HepG2 (cell line): ENCODE data around the gene LIMK2. TPM values are rescaled to one million over a fixed set of nuclear protein-coding genes. Genes with fewer than 3 reads are reported as not detected.

Source experiments
- ATAC-seq: fragments of 200-7000 bp; cut with Tn5 transposase; 3 replicates; pipeline ENCODE4 v1.9.1; 2020; ENCODE audit warnings: mild to moderate bottlenecking, moderate library complexity
- BruUV-seq: library from RNA; stranded (reverse); fragments of 400-500 nt; replicated peaks from 2 replicates; lab custom pipeline; 2021; lab: Mats Ljungman, UMichigan
- CTCF ChIA-PET: fragments of 300-600 bp; formaldehyde crosslinking; extraction: SDS; loops from one replicate; lab custom pipeline; 2021; ENCODE audit warnings: low total read pairs, inconsistent platforms, low intra/inter-chr PET ratio; lab: Yijun Ruan, JAX
- POLR2A ChIA-PET: fragments of 350-600 bp; sonication (Branson Sonifier 250); formaldehyde crosslinking; loops from one replicate; lab custom pipeline; 2020; ENCODE audit warnings: antibody characterized with exemption, inconsistent platforms; lab: Yijun Ruan, JAX
- DNase-seq: peaks from one replicate; pipeline ENCODE4 v3.0.0-alpha.2; 2015; ENCODE audit warnings: low spot score
- FAIRE-seq: peaks from 3 replicates; lab custom pipeline; 2011; peaks lifted over from hg19 to GRCh38; lab: Jason Lieb, UNC
- H2AFZ ChIP-seq: one replicate; pipeline ENCODE4 v1.6.1; 2011; ENCODE audit warnings: low read length, inconsistent platforms
- H3K27ac ChIP-seq: fragments of 300-600 bp; 3 replicates; pipeline ENCODE4 v1.8.0; 2011; ENCODE audit warnings: mixed run types, mild to moderate bottlenecking, mixed read lengths, low read length, inconsistent platforms; ENCODE audit not compliant: insufficient read depth; ENCODE audit errors: extremely low read length
- H3K27me3 ChIP-seq, 2 experiments: fragments of 200-600 bp in 1 of 2; 2 replicates in 1 of 2; 3 replicates in 1 of 2; pipeline versions ENCODE4 v1.6.0 to v1.8.0; 2011; ENCODE audit warnings: low read length in 2 of 2, mild to moderate bottlenecking in 2 of 2, moderate library complexity in 2 of 2, inconsistent platforms in 1 of 2; ENCODE audit not compliant: insufficient read depth in 2 of 2, control insufficient read depth in 1 of 2
- H3K36me3 ChIP-seq, 2 experiments: fragments of 200-600 bp in 1 of 2; replicated peaks in 1 of 2; 2 replicates in 1 of 2; 3 replicates in 1 of 2; pipeline versions ENCODE4 v1.5.1 to v1.8.0; 2011; ENCODE audit warnings: low read length in 2 of 2, inconsistent platforms in 1 of 2; ENCODE audit not compliant: insufficient read depth in 2 of 2, control insufficient read depth in 1 of 2
- H3K4me1 ChIP-seq: 2 replicates; pipeline ENCODE4 v1.5.1; 2012; ENCODE audit warnings: low read length, inconsistent platforms; ENCODE audit not compliant: insufficient read depth
- H3K4me2 ChIP-seq: 2 replicates; pipeline ENCODE4 v1.6.0; 2011; ENCODE audit warnings: low read depth, low read length, inconsistent platforms
- H3K4me3 ChIP-seq, 3 experiments: fragments of 200-600 bp in 1 of 3; sonication (generic), shearing (Covaris generic) in 1 of 3; replicated peaks in 1 of 3; 2 replicates each; pipeline ENCODE4 v1.5.1; 2011 to 2016; ENCODE audit warnings: low read length in 3 of 3, inconsistent platforms in 2 of 3, low read depth in 2 of 3, mild to moderate bottlenecking in 2 of 3, control low read depth in 1 of 3, mixed read lengths in 1 of 3; ENCODE audit not compliant: insufficient read depth in 1 of 3
- H3K79me2 ChIP-seq: one replicate; pipeline ENCODE4 v1.6.1; 2011; ENCODE audit warnings: low read length, inconsistent platforms; ENCODE audit not compliant: insufficient read depth
- H3K9ac ChIP-seq: 2 replicates; pipeline ENCODE4 v1.6.0; 2011; ENCODE audit warnings: mild to moderate bottlenecking, low read depth, low read length, inconsistent platforms; ENCODE audit not compliant: insufficient read depth
- H3K9me3 ChIP-seq: 2 replicates; pipeline ENCODE4 v1.5.1; 2012; ENCODE audit warnings: mild to moderate bottlenecking, low read length
- H4K20me1 ChIP-seq: 2 replicates; pipeline ENCODE4 v1.6.0; 2011; ENCODE audit warnings: inconsistent platforms, mild to moderate bottlenecking, low read length, moderate library complexity; ENCODE audit not compliant: insufficient read depth
- ETV5 ChIP-seq: IDR thresholded peaks from 2 replicates; pipeline ENCODE4 v1.6.1; 2018; ENCODE audit warnings: missing biosample characterization, missing genetic modification reagents, inconsistent platforms, borderline replicate concordance
- HHEX ChIP-seq: IDR thresholded peaks from 2 replicates; pipeline ENCODE4 v1.6.1; 2016; ENCODE audit warnings: control low read depth
- HNRNPK ChIP-seq: fragments of 200-400 bp; formaldehyde crosslinking; IDR thresholded peaks from 2 replicates; pipeline ENCODE4 v1.6.1; 2018; ENCODE audit warnings: low read length, low read depth, moderate library complexity, mild to moderate bottlenecking; ENCODE audit not compliant: poor library complexity, severe bottlenecking
- KLF13 ChIP-seq: sonication (generic); formaldehyde crosslinking; IDR thresholded peaks from 2 replicates; pipeline ENCODE4 v1.4.0; 2020; ENCODE audit warnings: mild to moderate bottlenecking, missing genetic modification reagents
- POLR2G ChIP-seq: fragments of 200-400 bp; formaldehyde crosslinking; IDR thresholded peaks from 2 replicates; pipeline ENCODE4 v1.6.1; 2018; ENCODE audit warnings: mild to moderate bottlenecking, low read depth, low read length, moderate library complexity
- ZBTB49 ChIP-seq: sonication (generic); formaldehyde crosslinking; IDR thresholded peaks from 2 replicates; pipeline ENCODE4 v1.4.0; 2020; ENCODE audit warnings: missing genetic modification reagents, borderline replicate concordance
- ZNF10 ChIP-seq: sonication (generic); formaldehyde crosslinking; IDR thresholded peaks from 2 replicates; pipeline ENCODE4 v1.4.0; 2020; ENCODE audit warnings: mild to moderate bottlenecking, low read depth, missing genetic modification reagents, borderline replicate concordance
- ZNF101 ChIP-seq: sonication (generic); formaldehyde crosslinking; IDR thresholded peaks from 2 replicates; pipeline ENCODE4 v1.4.0; 2020; ENCODE audit warnings: mild to moderate bottlenecking, low read depth, missing genetic modification reagents, borderline replicate concordance
- ZNF121 ChIP-seq: sonication (generic); formaldehyde crosslinking; IDR thresholded peaks from 2 replicates; pipeline ENCODE4 v1.5.0; 2020; ENCODE audit warnings: mild to moderate bottlenecking, missing genetic modification reagents
- ZNF230 ChIP-seq: sonication (generic); formaldehyde crosslinking; IDR thresholded peaks from 2 replicates; pipeline ENCODE4 v1.4.0; 2020; ENCODE audit warnings: mild to moderate bottlenecking, missing genetic modification reagents
- ZNF562 ChIP-seq: sonication (generic); formaldehyde crosslinking; IDR thresholded peaks from 2 replicates; pipeline ENCODE4 v1.8.0; 2022; ENCODE audit warnings: missing genetic modification reagents, borderline replicate concordance
- ZNF589 ChIP-seq: sonication (generic); formaldehyde crosslinking; conservative IDR thresholded peaks from 2 replicates; pipeline ENCODE4 v1.8.0; 2022; ENCODE audit warnings: mild to moderate bottlenecking, moderate library complexity, missing genetic modification reagents
- ZNF772 ChIP-seq: sonication (generic); formaldehyde crosslinking; IDR thresholded peaks from 2 replicates; pipeline ENCODE4 v1.5.0; 2020; ENCODE audit warnings: mild to moderate bottlenecking, missing genetic modification reagents
- ZNF800 ChIP-seq: sonication (generic); formaldehyde crosslinking; IDR thresholded peaks from 2 replicates; pipeline ENCODE4 v1.4.0; 2020; ENCODE audit warnings: missing genetic modification reagents
- ZNF891 ChIP-seq: sonication (generic); formaldehyde crosslinking; IDR thresholded peaks from 2 replicates; pipeline ENCODE4 v1.5.0; 2020; ENCODE audit warnings: mild to moderate bottlenecking, missing genetic modification reagents
- WGBS: methylation state at CpG from one replicate; pipeline ENCODE4 v1.1.6; 2017; ENCODE audit warnings: low lambda C conversion rate; 5-methylcytosine and 5-hydroxymethylcytosine counted together
- in situ Hi-C: cut with HindIII; loops from 2 replicates; pipeline ENCODE4 v1.10.0; 2017; ENCODE audit warnings: low pct_unique_long_range_greater_than_20kb; ENCODE audit not compliant: extremely low pct_ligation_motif_present
- intact Hi-C: fragments of 100-400 bp; cut with micrococcal nuclease; formaldehyde crosslinking; loops from one replicate; pipeline ENCODE4 v1.10.0; 2022; ENCODE audit not compliant: unreplicated experiment
- polyA plus RNA-seq, 8 experiments: library from polyadenylated mRNA; depleted of rRNA in 3 of 8; stranded (reverse) in 7 of 8; unstranded in 1 of 8; fragments of >200 nt; fragmentation: Illumina TruSeq in 4 of 8; extraction: Trizol in 4 of 8; gene quantifications; 2 replicates each; pipeline versions ENCODE4 v1.2.1 to v1.2.3, GENCODE V29; 2011 to 2016; ENCODE audit warnings: low read depth in 4 of 8, missing spikeins in 1 of 8, mixed read lengths in 1 of 8; ENCODE audit not compliant: insufficient read depth in 1 of 8
- total RNA-seq, 5 experiments: library from RNA; depleted of rRNA; stranded (reverse); fragments of >200 nt; fragmentation: Illumina TruSeq; extraction: Trizol; gene quantifications; 2 replicates each; pipeline ENCODE4 v1.2.3, GENCODE V29; 2016; ENCODE audit warnings: low read depth in 1 of 5

Gene LIMK2
- total and polyA plus RNA-seq, 2 of the 13 experiments (the other 11 are each of a cell fraction or from before 2014, with no cell fraction given), result 20.9 to 29.8 TPM

GRCh38 chr22:31278626-31279326 lies 66.7 kb downstream of the LIMK2 start:
- Histone ChIP-seq H3K4me3 (no peak overlapping the region), H3K27ac (no peak overlapping the region), H3K9ac (no peak overlapping the region), H3K4me2 (no peak overlapping the region), H3K36me3 (peaks cover 21 to 42% of the 10 kb centered on the region in 2 experiments), H4K20me1 (no peaks in the 10 kb centered on the region), H3K27me3 (no peaks in the 10 kb centered on the region), H3K9me3 (no peaks in the 10 kb centered on the region), H3K4me1 (peaks cover 5% of the 10 kb centered on the region; the same call in 1 of the 2 replicates), H3K79me2 (no peaks in the 10 kb centered on the region), H2AFZ (no peak overlapping the region)
- ChIA-PET POLR2A (interaction anchor here (0.8 to 1.1 kb wide), 2 partner anchors 12 to 14 kb away, joined by 3 read pairs; partner anchors contain the start of gene PIK3IP1), CTCF (no interaction called here)
- FAIRE-seq (no peak), DNase-seq (no peak), ATAC-seq (no peak)
- 98% methylated on average over 5 of the region's 6 CpGs for WGBS
- no TSS peak for BruUV-seq
- intact Hi-C loops (no loop called here), in situ Hi-C loops (no loop called here)
- TF ChIP-seq POLR2G (peak; percentile 30; the same call in 1 of the 2 replicates), ZBTB49 (CRISPR knock-in tag) (no peak), KLF13 (CRISPR knock-in tag) (no peak), ZNF891 (CRISPR knock-in tag) (no peak), ZNF562 (CRISPR knock-in tag) (no peak)

- Histone ChIP-seq H3K9ac (no peak overlapping the region), H3K36me3 (peaks cover 18 to 38% of the 10 kb centered on the region in 2 experiments), H3K9me3 (no peaks in the 10 kb centered on the region), H4K20me1 (no peaks in the 10 kb centered on the region), H3K4me1 (peaks cover 10% of the 10 kb centered on the region), H2AFZ (no peak overlapping the region), H3K27me3 (no peaks in the 10 kb centered on the region), H3K4me2 (no peak overlapping the region), H3K27ac (no peak overlapping the region), H3K4me3 (no peak overlapping the region), H3K79me2 (no peaks in the 10 kb centered on the region)
- ChIA-PET POLR2A (interaction anchor here (0.8 to 1.1 kb wide), 2 partner anchors 11 to 13 kb away, joined by 3 read pairs; partner anchors contain the start of gene PIK3IP1), CTCF (no interaction called here)
- ATAC-seq (no peak), FAIRE-seq (no peak), DNase-seq (no peak)
- in situ Hi-C loops (no loop called here), intact Hi-C loops (no loop called here)
- BruUV-seq, result no TSS peak
- no peak for TF ChIP-seq ZNF121 (CRISPR knock-in tag)
- no peak for TF ChIP-seq ZNF10
- TF ChIP-seq ZNF800 (CRISPR knock-in tag), result no peak
- no peak for TF ChIP-seq ZNF589 (CRISPR knock-in tag)
- TF ChIP-seq HNRNPK, result no peak
- no peak for TF ChIP-seq ZNF230
- no peak for TF ChIP-seq HHEX (CRISPR knock-in tag)
- TF ChIP-seq ETV5 (CRISPR knock-in tag), result no peak
- no peak for TF ChIP-seq ZNF772 (CRISPR knock-in tag)
- TF ChIP-seq ZNF101 (CRISPR knock-in tag), result no peak
These were observed 67.2 kb downstream of the LIMK2 start for GRCh38 chr22:31279327-31279669.
